Activated CD4-positive, alpha-beta T cell treated with anti-CD3 and anti-CD28 coated beads, Interleukin-10, Interleukin-2, amounts not matched to agents 100 ng/mL and 50 ng/mL, durations not matched to agents 16 hours and 8 hours (primary cell): ENCODE results near the gene PDYN.

ENCODE experiments used
- DNase-seq: peaks from one replicate; pipeline ENCODE4 v3.0.0-alpha.2; 2020

The PDYN gene

GRCh38 chr20:1992359-1993110, 1.3 kb downstream of the PDYN start:
- DNase-seq = no peak

GRCh38 chr20:1987826-1988225, 6.0 kb downstream of the PDYN start:
- DNase-seq = no peak

- DNase-seq = no peak
Measured at GRCh38 chr20:1983301-1983700, 10.6 kb downstream of the PDYN start.

- no peak for DNase-seq
Measured at GRCh38 chr20:1982686-1983085, 11.2 kb downstream of the PDYN start.

GRCh38 chr20:1979106-1979778, 14.6 kb downstream of the PDYN start:
- DNase-seq = no peak

- DNase-seq = no peak
Measured at GRCh38 chr20:1975291-1975690, 18.6 kb downstream of the PDYN start.

GRCh38 chr20:1973601-1974440, 20.0 kb downstream of the PDYN start:
- no peak for DNase-seq

GRCh38 chr20:1971893-1972586, 21.8 kb downstream of the PDYN start:
- no peak for DNase-seq

- DNase-seq = no peak
Measured at GRCh38 chr20:1968964-1969363, 24.9 kb downstream of the PDYN start.

- peak; percentile 80 for DNase-seq
Measured at GRCh38 chr20:1965520-1966351, 28.1 kb downstream of the PDYN start.

GRCh38 chr20:1964659-1965405, 29.0 kb downstream of the PDYN start:
- peak; percentile 4 for DNase-seq

- DNase-seq = no peak
Measured at GRCh38 chr20:1964061-1964460, 29.8 kb downstream of the PDYN start.

GRCh38 chr20:1961374-1961773, 32.5 kb downstream of the PDYN start:
- DNase-seq = no peak

- DNase-seq = no peak
Measured at GRCh38 chr20:1959156-1959555, 34.7 kb downstream of the PDYN start.

GRCh38 chr20:1958426-1958825, 35.4 kb downstream of the PDYN start:
- no peak for DNase-seq

- no peak for DNase-seq
Measured at GRCh38 chr20:1955217-1955616, 38.6 kb downstream of the PDYN start.

- DNase-seq = no peak
Measured at GRCh38 chr20:1953621-1954020, 40.2 kb downstream of the PDYN start.

- no peak for DNase-seq
Measured at GRCh38 chr20:1952737-1953530, 40.9 kb downstream of the PDYN start.

GRCh38 chr20:1951436-1952115, 42.3 kb downstream of the PDYN start:
- DNase-seq = no peak

GRCh38 chr20:1950836-1951235, 43.0 kb downstream of the PDYN start:
- DNase-seq = no peak
